ENCODE data around the gene FOXF2. TPM values are rescaled to one million over a fixed set of nuclear protein-coding genes. Genes with fewer than 3 reads are reported as not detected.

The FOXF2 gene
- total and polyA plus RNA-seq, 10 of the 15 experiments (the other 5 are each of a cell fraction or from before 2014, with no cell fraction given): not detected

DNA sequence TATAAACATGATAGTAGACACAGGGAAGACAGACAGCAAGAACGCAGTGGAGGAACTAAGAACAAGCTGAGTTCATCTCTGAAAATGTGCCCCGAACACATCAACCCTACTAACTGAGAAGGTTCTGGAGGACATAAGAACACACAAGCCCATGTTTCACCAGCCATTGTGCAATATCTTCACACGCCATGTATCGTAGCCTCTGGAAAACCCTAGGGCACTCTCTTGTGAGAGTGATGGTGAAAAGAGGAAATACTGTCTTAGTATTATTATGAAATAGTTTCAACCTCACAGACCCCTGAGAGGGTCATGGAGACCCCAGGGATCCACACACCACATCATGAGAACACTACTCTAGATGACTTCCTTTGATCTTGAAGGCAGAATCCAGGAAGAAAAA, 26.1 kb upstream of the FOXF2 start:
- Histone ChIP-seq H3K79me2 (ENCODE audit: control insufficient read depth, insufficient read depth, low read length) (no peaks in the 10 kb centered on the region), H3K36me3 (ENCODE audit: control insufficient read depth in 2 of 2, insufficient read depth in 2 of 2, low read length in 1 of 2) (no peaks in the 10 kb centered on the region), H3K4me3 (no peak overlapping the region), H3K9me3 (replicated peaks; ENCODE audit: control insufficient read depth, insufficient read depth, low read length) (no peaks in the 10 kb centered on the region), H2AFZ (ENCODE audit: control insufficient read depth, low read depth, low read length) (no peak overlapping the region), H3K4me1 (ENCODE audit: control insufficient read depth, insufficient read depth, low read length) (no peaks in the 10 kb centered on the region), H3K9ac (ENCODE audit: control insufficient read depth, insufficient read depth, low read length) (no peak overlapping the region), H3K4me2 (ENCODE audit: control insufficient read depth, insufficient read depth) (no peak overlapping the region), H3K27me3 (replicated peaks in 1 of 2; ENCODE audit: control insufficient read depth in 2 of 2, insufficient read depth in 2 of 2, low read length in 1 of 2) (peaks cover 0 to 2% of the 10 kb centered on the region in 2 experiments; a peak in 3 of 4 replicates), H4K20me1 (ENCODE audit: control insufficient read depth, insufficient read depth) (no peaks in the 10 kb centered on the region), H3K27ac (ENCODE audit: control insufficient read depth, insufficient read depth) (no peak overlapping the region)
- ChIA-PET RAD21 (ENCODE audit: unreplicated experiment) (no interaction called here), CTCF (no interaction called here), SMC1A (ENCODE audit: uncharacterized antibody, unreplicated experiment) (interaction anchor here (1.4 kb wide), 1 partner anchor 9 kb away, joined by 4 read pairs; no protein-coding TSS in a partner anchor), POLR2A (no interaction called here)
- FAIRE-seq: no peak
- no peak for DNase-seq (ENCODE audit: low read depth, low spot score)
- WGBS (ENCODE audit: insufficient coverage, insufficient replicate concordance, low lambda C conversion rate, missing lambda C conversion rate): 18% methylated on average over 4 of the region's 4 CpGs
- TF ChIP-seq IRF3 (IDR thresholded peaks at IDR 0.05) (no peak), JUND (IDR thresholded peaks at IDR 0.05; ENCODE audit: low read depth, low read length) (no peak), FOXK2 (IDR thresholded peaks at IDR 0.05) (no peak), IRF4 (IDR thresholded peaks at IDR 0.05; ENCODE audit: low read depth, low read length) (no peak), CBX5 (IDR thresholded peaks at IDR 0.05; ENCODE audit: low read depth) (no peak), ZNF592 (IDR thresholded peaks at IDR 0.05) (no peak), TCF7 (IDR thresholded peaks at IDR 0.05; ENCODE audit: borderline replicate concordance) (no peak), CEBPZ (IDR thresholded peaks at IDR 0.05; ENCODE audit: low read depth, low read length) (no peak), EGR1 (IDR thresholded peaks at IDR 0.05; ENCODE audit: borderline replicate concordance in 1 of 2, low read depth in 2 of 2, low read length in 2 of 2) (no peak), MEF2A (IDR thresholded peaks at IDR 0.05; ENCODE audit: insufficient read depth, low read depth, low read length) (no peak), NFYB (IDR thresholded peaks at IDR 0.05; ENCODE audit: insufficient read depth, low read depth, low read length) (no peak), ZNF24 (IDR thresholded peaks at IDR 0.05) (no peak)
- TF ChIP-seq, protein P1, sequence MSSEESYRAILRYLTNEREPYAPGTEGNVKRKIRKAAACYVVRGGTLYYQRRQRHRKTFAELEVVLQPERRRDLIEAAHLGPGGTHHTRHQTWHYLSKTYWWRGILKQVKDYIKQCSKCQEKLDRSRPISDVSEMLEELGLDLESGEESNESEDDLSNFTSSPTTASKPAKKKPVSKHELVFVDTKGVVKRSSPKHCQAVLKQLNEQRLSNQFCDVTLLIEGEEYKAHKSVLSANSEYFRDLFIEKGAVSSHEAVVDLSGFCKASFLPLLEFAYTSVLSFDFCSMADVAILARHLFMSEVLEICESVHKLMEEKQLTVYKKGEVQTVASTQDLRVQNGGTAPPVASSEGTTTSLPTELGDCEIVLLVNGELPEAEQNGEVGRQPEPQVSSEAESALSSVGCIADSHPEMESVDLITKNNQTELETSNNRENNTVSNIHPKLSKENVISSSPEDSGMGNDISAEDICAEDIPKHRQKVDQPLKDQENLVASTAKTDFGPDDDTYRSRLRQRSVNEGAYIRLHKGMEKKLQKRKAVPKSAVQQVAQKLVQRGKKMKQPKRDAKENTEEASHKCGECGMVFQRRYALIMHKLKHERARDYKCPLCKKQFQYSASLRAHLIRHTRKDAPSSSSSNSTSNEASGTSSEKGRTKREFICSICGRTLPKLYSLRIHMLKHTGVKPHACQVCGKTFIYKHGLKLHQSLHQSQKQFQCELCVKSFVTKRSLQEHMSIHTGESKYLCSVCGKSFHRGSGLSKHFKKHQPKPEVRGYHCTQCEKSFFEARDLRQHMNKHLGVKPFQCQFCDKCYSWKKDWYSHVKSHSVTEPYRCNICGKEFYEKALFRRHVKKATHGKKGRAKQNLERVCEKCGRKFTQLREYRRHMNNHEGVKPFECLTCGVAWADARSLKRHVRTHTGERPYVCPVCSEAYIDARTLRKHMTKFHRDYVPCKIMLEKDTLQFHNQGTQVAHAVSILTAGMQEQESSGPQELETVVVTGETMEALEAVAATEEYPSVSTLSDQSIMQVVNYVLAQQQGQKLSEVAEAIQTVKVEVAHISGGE (CRISPR knock-in tag; IDR thresholded peaks at IDR 0.05): no peak
- no peak for ATAC-seq
- in situ Hi-C loops (cut with MboI): no loop called here
- no TSS peak for BruUV-seq (replicated peaks)
- intact Hi-C loops (cut with micrococcal nuclease; ENCODE audit: unreplicated experiment): no loop called here
